ENCODE results near the gene SNF8. TPM values are rescaled to one million over a fixed set of nuclear protein-coding genes. Genes with fewer than 3 reads are reported as not detected.
"Not testable (repeated sequence)": the region's sequence is repeated elsewhere in the genome, so short reads cannot be mapped to it uniquely, and the experiment has no call there.

SNF8 gene
- 43.6 TPM for total RNA-seq

- peak; percentile 90 to 95 for DNase-seq (ENCODE audit: low spot score in 2 of 2)
- FAIRE-seq, result no peak
Observed at GRCh38 chr17:48944515-48945260, at the start of gene SNF8. Gene SNF8, minus strand, starts transcription at chr17:48944842. Its CDS starts 108 bp downstream, at chr17:48944734.

- no peak for FAIRE-seq
- no peak for DNase-seq (ENCODE audit: low spot score in 2 of 2)
Observed at GRCh38 chr17:48993951-48994350, 49.3 kb upstream of the SNF8 start.

- FAIRE-seq (peak; percentile 97), DNase-seq (ENCODE audit: low spot score in 2 of 2) (no peak)
Observed at GRCh38 chr17:48993305-48993704, 48.7 kb upstream of the SNF8 start.

- no peak for FAIRE-seq
- DNase-seq (ENCODE audit: low spot score in 2 of 2), result no peak
Observed at GRCh38 chr17:48992444-48992843, 47.8 kb upstream of the SNF8 start.

GRCh38 chr17:48990882-48991357 is 46.3 kb upstream of the SNF8 start:
- DNase-seq (ENCODE audit: low spot score in 2 of 2) (no peak), FAIRE-seq (no peak)

GRCh38 chr17:48989100-48989499 is 44.5 kb upstream of the SNF8 start:
- DNase-seq (ENCODE audit: low spot score in 2 of 2), result no peak

GRCh38 chr17:48985436-48986245 is 41.0 kb upstream of the SNF8 start:
- no peak for DNase-seq (ENCODE audit: low spot score in 2 of 2)
- no peak for FAIRE-seq

More at GRCh38 chr17:48989100-48989499, 44.5 kb upstream of the SNF8 start:
- no peak for FAIRE-seq

- no peak for FAIRE-seq
- no peak for DNase-seq (ENCODE audit: low spot score in 2 of 2)
Observed at GRCh38 chr17:48981927-48982539, 37.4 kb upstream of the SNF8 start.

- DNase-seq (ENCODE audit: low spot score in 2 of 2) (no peak), FAIRE-seq (no peak)
Observed at GRCh38 chr17:48973806-48974205, 29.2 kb upstream of the SNF8 start.

GRCh38 chr17:48972749-48973097 is 28.1 kb upstream of the SNF8 start:
- DNase-seq (ENCODE audit: low spot score in 2 of 2) (no peak), FAIRE-seq (no peak)

GRCh38 chr17:48970865-48971687 is 26.4 kb upstream of the SNF8 start:
- DNase-seq (ENCODE audit: low spot score in 2 of 2) (no peak), FAIRE-seq (no peak)

GRCh38 chr17:48970224-48970623 is 25.6 kb upstream of the SNF8 start:
- FAIRE-seq (no peak), DNase-seq (ENCODE audit: low spot score in 2 of 2) (no peak)

- DNase-seq (ENCODE audit: low spot score in 2 of 2) (no peak), FAIRE-seq (no peak)
Observed at GRCh38 chr17:48961516-48962233, 17.0 kb upstream of the SNF8 start.

GRCh38 chr17:48960834-48961515 is 16.3 kb upstream of the SNF8 start:
- DNase-seq (ENCODE audit: low spot score in 2 of 2), result no peak
- no peak for FAIRE-seq

- FAIRE-seq (no peak), DNase-seq (ENCODE audit: low spot score in 2 of 2) (no peak)
Observed at GRCh38 chr17:48954300-48954755, 9.7 kb upstream of the SNF8 start.

GRCh38 chr17:48952904-48953303 is 8.3 kb upstream of the SNF8 start:
- no peak for DNase-seq (ENCODE audit: low spot score in 2 of 2)

GRCh38 chr17:48951572-48951971 is 6.9 kb upstream of the SNF8 start:
- FAIRE-seq, result no peak
- no peak for DNase-seq (ENCODE audit: low spot score in 2 of 2)

More at GRCh38 chr17:48952904-48953303, 8.3 kb upstream of the SNF8 start:
- no peak for FAIRE-seq

GRCh38 chr17:48945261-48945651 is 614 bp upstream of the SNF8 start:
- not testable (repeated sequence) for FAIRE-seq; DNase-seq (ENCODE audit: low spot score in 2 of 2)

- no peak for FAIRE-seq
- DNase-seq (ENCODE audit: low spot score in 2 of 2), result no peak
Observed at GRCh38 chr17:48933035-48933434, 11.6 kb downstream of the SNF8 start.
